ENCODE data around the gene CELA3A.
"Not testable (repeated sequence)": the region's sequence is repeated elsewhere in the genome, so short reads cannot be mapped to it uniquely, and the experiment has no call there.

The CELA3A gene

DNA sequence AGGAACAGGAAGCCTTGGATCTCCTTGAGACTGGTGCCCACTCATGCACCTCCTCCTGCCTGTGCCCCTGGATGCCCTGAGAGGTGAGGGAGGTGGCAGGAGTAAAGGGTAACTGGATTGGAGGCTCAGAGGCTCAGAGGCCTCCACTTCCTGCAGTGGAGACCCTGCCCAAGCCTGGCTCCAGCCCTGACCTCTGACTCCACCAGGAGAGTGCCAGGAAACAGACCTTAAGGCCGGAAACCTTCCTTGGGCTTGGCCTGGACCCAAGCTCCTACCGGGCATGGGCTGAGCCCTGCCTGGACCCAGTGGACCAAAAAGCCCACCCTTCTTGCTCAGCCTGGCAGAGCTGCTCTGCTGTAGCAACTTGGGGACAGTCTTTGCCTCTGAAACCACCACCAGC is 39.7 kb upstream of the CELA3A start:
- FAIRE-seq (no peak), DNase-seq (ENCODE audit: insufficient read length, low spot score) (no peak)
- TF ChIP-seq, protein P1, sequence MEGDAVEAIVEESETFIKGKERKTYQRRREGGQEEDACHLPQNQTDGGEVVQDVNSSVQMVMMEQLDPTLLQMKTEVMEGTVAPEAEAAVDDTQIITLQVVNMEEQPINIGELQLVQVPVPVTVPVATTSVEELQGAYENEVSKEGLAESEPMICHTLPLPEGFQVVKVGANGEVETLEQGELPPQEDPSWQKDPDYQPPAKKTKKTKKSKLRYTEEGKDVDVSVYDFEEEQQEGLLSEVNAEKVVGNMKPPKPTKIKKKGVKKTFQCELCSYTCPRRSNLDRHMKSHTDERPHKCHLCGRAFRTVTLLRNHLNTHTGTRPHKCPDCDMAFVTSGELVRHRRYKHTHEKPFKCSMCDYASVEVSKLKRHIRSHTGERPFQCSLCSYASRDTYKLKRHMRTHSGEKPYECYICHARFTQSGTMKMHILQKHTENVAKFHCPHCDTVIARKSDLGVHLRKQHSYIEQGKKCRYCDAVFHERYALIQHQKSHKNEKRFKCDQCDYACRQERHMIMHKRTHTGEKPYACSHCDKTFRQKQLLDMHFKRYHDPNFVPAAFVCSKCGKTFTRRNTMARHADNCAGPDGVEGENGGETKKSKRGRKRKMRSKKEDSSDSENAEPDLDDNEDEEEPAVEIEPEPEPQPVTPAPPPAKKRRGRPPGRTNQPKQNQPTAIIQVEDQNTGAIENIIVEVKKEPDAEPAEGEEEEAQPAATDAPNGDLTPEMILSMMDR (IDR thresholded peaks at IDR 0.05; ENCODE audit: insufficient read depth, missing control alignments) = no peak

DNA sequence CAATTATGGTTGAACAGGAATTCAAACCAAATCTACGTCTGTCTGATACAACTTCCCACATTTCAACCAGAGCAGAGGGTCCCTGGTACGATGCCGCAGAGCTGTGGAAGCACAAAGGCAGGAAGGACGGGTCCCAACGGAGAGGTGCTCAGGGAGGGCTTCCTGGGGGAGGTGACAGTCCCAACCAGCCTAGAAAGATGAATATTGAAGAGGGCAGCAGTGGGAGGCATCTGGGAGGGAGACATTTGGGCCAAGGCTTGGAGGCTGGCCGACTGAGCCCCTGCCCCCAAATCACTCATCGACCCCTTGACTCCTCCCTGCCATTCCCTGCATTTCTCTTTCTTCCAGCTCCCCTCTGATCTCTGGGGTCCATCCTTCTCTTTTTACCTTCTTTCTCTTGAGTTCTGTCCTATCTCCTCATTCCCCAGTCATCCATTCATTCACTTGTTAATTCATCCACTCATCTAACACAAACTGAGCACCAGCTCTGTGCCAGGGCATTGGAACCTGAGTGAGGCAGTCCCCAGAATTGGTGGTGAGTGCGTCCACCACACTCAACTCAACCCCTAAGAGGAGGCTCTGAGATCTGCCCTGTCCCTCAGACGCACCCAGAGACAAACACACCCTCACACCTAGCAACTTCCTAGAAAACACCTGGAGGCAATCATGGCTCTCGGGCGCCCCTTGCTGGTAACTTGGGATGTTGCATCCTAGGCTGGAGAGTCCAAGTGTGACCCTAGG is 37.8 kb upstream of the CELA3A start:
- no peak for FAIRE-seq
- TF ChIP-seq, protein P1 (IDR thresholded peaks at IDR 0.05; ENCODE audit: insufficient read depth, missing control alignments) = peak; percentile 89
- peak; percentile 28 for DNase-seq (ENCODE audit: insufficient read length, low spot score)

DNA sequence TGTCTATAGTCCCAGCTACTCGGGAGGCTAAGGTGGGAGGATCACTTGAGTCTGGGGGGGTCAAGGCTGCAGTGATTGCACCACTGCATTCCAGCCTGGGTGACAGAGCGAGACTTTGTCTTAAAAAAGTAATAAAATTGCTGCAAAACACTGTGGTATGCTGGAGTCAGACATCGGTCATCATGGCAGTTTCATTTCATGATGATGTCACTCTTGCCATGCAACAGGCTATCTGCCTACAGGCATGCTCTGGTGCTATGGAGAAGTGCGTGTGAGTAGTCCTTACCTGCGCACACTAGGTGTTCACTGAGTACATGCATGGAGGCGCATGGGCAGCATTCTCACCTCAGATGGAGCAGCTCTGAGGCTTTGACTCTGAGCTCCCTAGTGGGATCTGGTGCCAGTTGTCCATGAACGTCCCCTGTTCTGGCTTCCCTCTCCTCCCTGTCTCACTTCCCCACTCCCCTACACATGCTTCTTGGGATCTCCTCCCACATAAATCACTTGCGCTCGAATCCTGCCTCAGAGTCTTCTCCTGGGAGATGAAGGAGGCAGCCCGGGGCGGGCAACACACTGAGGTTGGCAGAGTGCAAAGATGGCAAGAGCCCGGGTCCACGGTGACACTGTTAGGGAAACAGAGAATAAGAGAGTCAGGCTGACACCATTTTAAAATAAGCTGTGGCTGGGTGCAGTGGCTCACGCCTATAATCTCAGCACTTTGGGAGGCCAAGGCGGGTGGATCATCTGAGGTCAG is 35.0 kb upstream of the CELA3A start:
- FAIRE-seq (no peak), DNase-seq (ENCODE audit: insufficient read length, low spot score) (no peak)
- TF ChIP-seq, protein P1 (IDR thresholded peaks at IDR 0.05; ENCODE audit: insufficient read depth, missing control alignments) = no peak

DNA sequence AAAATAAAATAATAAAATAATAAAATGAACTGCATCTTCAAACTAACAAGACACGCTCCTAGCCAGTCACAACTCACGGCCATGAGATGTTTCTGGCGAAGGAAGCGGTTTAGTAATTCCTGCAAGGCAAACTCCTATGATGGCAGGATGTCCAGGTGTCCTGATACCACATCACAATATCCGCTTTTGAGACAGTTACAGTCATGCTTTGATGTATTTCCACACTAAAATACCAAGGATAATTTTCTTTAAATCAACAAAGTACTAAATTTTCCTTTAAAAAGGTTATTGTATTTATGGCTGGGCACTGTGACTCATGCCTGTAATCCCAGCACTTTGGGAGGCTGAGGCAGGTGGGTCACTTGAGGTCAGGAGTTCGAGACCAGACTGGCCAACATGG is 34.2 kb upstream of the CELA3A start:
- DNase-seq (ENCODE audit: insufficient read length, low spot score); FAIRE-seq: not testable (repeated sequence)

DNA sequence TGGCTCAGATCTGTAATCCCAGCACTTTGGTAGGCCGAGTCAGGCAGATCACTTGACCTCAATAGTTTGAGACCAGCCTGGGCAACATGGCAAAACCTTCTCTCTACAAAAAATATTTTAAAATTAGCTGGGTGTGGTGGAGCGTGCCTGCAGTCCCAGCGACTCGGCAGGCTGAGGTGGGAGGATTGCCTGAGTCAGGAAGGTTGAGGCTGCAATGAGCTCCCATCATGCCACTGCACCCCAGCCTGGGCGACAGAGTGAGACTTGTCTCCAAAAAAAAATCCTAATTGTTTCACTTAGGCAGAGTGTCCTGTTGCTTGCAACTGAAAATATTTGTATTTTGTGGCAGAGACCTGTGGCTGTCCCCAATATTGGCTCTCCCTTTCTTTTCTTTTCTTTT is 32.4 kb upstream of the CELA3A start:
- not testable (repeated sequence) for FAIRE-seq; DNase-seq (ENCODE audit: insufficient read length, low spot score)

DNA sequence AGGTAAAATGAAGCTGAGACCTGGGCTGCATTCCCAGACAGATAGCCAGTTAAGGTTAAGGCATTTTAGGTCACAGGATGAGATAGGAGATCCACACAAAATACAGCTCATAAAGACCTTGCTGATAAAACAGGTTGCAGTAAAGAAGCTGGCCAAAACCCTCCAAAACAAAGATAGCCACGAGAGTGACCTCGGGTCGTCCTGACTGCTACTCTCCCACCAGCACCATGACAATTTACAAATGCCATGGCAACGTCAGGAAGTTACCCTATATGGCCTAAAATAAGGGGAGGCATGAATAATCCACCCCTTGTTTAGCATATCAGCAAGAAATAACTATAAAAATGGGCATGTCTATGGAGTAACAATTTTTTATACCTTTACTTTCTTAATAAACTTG is 30.9 kb upstream of the CELA3A start:
- not testable (repeated sequence) for FAIRE-seq

DNA sequence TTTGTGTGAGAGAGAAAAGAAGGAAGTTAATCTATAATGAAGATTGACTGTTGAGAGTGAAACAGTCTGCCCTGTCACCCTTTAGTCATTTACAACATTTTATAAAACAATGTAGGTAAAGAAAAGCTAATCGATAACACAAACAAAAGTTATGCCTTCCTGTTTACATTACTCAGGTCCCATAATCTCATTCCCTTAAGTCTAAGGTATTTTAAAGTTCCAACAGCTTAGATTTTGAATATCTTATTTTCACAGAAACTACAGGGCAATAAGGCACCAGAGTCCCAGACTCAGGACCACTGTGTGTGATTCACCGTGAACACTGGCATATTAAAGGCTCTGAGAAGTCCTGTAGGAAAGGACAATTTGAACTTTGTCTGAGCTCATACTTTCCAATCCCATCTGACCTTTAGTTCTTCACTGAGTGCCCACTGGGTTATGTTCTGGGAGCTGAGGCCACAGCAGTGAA is 28.4 kb upstream of the CELA3A start:
- not testable (repeated sequence) for FAIRE-seq; DNase-seq (ENCODE audit: insufficient read length, low spot score)

More for the DNA sequence above, 30.9 kb upstream of the CELA3A start:
- not testable (repeated sequence) for DNase-seq (ENCODE audit: insufficient read length, low spot score)

DNA sequence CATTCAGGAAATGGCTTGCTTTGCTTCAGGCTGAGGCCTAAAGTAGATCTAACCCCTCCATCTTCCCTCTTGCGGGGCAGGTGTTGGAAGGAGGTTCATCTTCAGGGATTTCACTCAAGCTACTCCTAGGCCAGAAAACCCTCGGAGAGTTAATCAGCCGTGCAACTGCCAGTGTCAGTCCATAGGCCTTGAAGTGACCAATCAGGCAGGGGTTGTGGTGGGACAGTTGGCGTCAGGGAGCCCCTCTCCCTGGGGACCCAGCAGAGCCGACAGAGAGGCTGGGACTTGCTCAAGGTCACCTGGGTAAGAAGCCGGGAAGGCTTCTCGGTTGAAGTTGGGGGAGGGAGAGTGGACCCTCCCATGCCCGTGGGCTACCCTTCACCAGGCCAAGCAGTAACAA is 27.5 kb upstream of the CELA3A start:
- not testable (repeated sequence) for FAIRE-seq; DNase-seq (ENCODE audit: insufficient read length, low spot score)

DNA sequence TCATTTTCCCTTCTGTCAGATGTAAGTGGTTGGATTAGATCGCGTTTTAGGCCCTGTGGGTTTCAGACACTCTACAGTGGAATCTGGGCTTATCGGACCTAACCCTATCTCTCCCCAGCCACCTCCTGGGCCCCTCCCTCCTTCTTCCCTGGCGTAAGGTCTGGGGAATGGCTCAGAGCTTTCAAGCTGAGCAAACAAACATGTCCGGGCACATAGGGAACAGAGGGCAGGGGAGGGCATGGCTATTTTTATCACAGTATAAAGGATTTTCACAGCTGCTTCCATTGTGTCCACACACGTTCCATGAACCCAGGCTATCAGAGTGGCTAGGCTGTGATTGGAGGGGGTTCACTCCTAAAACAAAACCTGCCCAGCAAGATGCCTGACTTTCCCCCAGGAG is 26.8 kb upstream of the CELA3A start:
- FAIRE-seq; DNase-seq (ENCODE audit: insufficient read length, low spot score): not testable (repeated sequence)

DNA sequence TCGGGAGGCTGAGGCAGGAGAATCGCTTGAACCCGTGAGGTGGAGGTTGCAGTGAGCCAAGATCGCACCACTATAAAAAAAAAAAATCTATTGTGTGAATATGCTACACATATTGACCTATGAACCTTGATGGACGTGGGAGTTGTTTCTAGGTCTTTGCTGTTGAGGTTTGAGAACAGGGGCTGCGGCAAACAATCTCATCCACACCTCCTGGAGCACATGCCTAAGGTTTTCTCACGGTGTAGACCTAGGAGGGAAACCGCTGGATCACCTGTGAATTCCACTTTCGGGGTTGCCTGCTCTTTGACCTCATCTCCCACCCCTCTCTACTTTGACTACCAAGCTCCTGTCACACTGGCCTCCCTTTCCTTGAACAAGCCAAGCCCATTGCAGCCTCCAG is 26.2 kb upstream of the CELA3A start:
- not testable (repeated sequence) for DNase-seq (ENCODE audit: insufficient read length, low spot score); FAIRE-seq

DNA sequence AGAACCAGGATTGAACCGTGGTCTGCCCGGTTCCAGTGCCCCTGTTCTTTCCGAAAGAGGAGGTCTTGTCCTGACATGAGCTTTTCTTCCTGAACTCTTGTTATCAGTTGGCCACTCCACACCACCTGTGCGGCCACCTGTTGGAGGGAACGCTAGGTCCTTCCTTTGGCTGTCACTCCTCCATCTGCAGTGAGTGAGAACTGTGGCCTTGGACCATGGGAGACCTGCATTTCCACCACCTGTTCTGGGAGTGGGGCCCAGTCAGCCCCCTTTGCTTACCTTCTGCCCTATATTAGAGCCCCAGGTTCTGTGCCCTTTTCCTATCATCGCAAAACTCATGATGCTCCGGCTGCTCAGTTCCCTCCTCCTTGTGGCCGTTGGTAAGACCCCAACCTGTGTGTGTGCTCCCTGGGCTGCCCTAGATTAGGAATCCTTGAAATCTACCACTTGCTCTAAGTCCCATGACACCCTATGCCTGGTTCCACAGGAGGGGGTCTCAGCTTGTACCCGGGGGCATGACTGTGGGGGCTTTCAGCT is 24.7 kb upstream of the CELA3A start, which contains the start of gene CELA3B:
Gene CELA3B (plus strand): TSS at position 320 of the 537 bp plus-strand sequence. CDS start 18 bp downstream, at position 338.
- FAIRE-seq; DNase-seq (ENCODE audit: insufficient read length, low spot score): not testable (repeated sequence)

DNA sequence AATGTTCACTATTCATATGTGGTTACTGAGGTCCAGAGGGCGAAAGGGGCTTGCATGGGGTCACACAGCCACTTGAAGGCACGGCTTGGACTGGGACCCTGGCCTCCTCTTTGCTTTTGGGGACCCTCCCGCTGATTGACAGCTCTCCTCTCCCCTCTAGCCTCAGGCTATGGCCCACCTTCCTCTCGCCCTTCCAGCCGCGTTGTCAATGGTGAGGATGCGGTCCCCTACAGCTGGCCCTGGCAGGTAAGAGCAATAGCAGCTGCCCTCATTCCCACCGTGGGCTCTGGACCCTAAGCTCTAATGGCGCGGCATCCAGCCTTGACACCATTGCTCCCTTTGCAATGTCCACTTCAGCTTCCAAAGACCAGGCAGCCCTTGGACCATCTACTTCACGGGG is 23.2 kb upstream of the CELA3A start:
- not testable (repeated sequence) for DNase-seq (ENCODE audit: insufficient read length, low spot score); FAIRE-seq

DNA sequence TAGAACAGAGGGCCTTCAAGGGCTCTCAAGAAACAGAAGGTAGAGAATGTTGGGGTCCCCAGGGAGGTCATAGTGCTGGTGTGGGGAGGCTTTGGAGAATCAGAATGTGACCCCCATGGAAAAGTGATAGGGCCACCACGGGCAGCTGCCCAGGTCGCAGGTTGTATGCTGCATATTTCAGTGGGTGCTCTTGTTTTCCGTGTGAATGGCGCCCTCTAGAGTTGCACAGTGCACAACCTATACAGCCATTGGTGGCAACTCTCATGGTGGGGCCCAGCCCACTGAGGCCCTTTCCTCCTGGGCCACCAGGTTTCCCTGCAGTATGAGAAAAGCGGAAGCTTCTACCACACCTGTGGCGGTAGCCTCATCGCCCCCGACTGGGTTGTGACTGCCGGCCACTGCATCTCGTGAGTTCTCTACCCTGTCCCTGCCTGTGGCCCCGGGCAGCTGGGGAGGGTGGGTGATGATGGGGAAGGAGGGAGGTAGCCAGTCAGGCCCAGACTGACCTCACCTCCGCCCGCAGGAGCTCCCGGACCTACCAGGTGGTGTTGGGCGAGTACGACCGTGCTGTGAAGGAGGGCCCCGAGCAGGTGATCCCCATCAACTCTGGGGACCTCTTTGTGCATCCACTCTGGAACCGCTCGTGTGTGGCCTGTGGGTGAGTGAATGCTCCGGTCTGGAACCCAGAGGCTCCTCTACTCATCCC is 20.8 kb upstream of the CELA3A start:
- not testable (repeated sequence) for FAIRE-seq; DNase-seq (ENCODE audit: insufficient read length, low spot score)

DNA sequence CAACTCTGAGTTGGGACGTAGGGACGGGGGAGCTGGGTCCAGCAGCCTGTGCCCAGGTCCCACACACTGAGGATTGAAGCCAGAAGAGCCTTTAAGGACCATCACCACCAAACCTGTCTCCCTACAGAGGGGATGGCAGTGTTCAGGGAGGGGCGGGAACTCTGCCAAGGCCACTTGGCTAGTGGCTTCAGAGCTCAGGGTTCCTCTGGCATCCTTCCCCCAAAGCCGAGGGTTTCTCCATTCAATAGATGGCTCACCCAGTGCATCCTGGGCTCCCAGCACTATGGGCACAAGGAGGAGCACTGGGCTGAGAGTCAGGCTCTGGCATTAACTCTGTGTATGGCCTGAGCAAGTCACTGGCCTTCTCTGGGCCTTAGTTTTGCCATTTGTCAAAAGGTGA is 20.2 kb upstream of the CELA3A start:
- FAIRE-seq; DNase-seq (ENCODE audit: insufficient read length, low spot score): not testable (repeated sequence)

DNA sequence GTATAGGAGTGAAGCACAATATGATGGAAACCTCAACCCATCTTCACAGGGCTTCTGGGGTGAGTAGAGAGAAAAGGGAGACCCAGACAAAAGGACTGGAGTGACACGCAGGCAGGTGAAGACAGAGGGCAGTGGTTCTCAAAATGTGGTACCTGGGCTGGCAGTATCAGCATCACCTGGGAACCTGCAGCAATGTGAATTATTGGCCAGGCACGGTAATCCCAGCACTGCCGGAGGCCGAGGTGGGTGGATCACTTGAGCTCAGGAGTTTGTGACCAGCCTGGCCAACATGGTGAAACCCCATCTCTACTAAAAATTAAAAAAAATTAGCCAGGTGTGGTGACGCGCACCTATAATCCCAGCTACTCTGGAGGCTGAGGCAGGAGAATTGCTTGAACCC is 19.3 kb upstream of the CELA3A start:
- FAIRE-seq; DNase-seq (ENCODE audit: insufficient read length, low spot score): not testable (repeated sequence)
